Natural killer cell (primary cell): Measurements from ENCODE around the gene GNAI2. TPM values are rescaled to one million over a fixed set of nuclear protein-coding genes. Genes with fewer than 3 reads are reported as not detected.

ENCODE experiments used
- ATAC-seq, 3 donors: fragments of 150-1000 bp in 2 of 3; fragments of 200-7000 bp in 1 of 3; cut with Tn5 transposase; 1 replicate in 1 of 3; 2 replicates in 2 of 3; pipeline ENCODE4 v1.10.0; 2021; ENCODE audit warnings: mild to moderate bottlenecking in 2 of 3, moderate library complexity in 2 of 3
- DNase-seq, 2 donors: peaks; one replicate each; pipeline versions ENCODE4 v3.0.0 to v3.0.0-alpha.2; 2013 to 2021; ENCODE audit warnings: mixed read lengths in 1 of 2
- H3K27ac ChIP-seq: one replicate; pipeline ENCODE4 v1.5.1; 2013; ENCODE audit warnings: mild to moderate bottlenecking, low read length
- H3K27me3 ChIP-seq: one replicate; pipeline ENCODE4 v1.6.1; 2013; ENCODE audit warnings: low read length; ENCODE audit not compliant: control insufficient read depth, insufficient read depth
- H3K36me3 ChIP-seq: one replicate; pipeline ENCODE4 v1.6.1; 2013; ENCODE audit warnings: low read length; ENCODE audit not compliant: control insufficient read depth, insufficient read depth
- H3K4me1 ChIP-seq: one replicate; pipeline ENCODE4 v1.6.1; 2013; ENCODE audit warnings: low read length; ENCODE audit not compliant: control insufficient read depth, insufficient read depth
- H3K4me3 ChIP-seq: one replicate; pipeline ENCODE4 v1.5.1; 2013; ENCODE audit warnings: low read length
- H3K9me3 ChIP-seq: one replicate; pipeline ENCODE4 v1.6.1; 2013; ENCODE audit warnings: low read length; ENCODE audit not compliant: control insufficient read depth, insufficient read depth
- H3K27ac Mint-ChIP-seq, 2 donors: one replicate each; pipeline ENCODE4 v1.8.0; 2022; ENCODE audit warnings: mild to moderate bottlenecking in 2 of 2, mixed read lengths in 2 of 2, moderate library complexity in 1 of 2
- H3K27me3 Mint-ChIP-seq, 2 donors: one replicate each; pipeline ENCODE4 v1.8.0; 2022; ENCODE audit warnings: low read depth in 2 of 2, mixed read lengths in 2 of 2
- H3K36me3 Mint-ChIP-seq: one replicate; pipeline ENCODE4 v1.8.0; 2022; ENCODE audit warnings: mixed read lengths
- H3K4me1 Mint-ChIP-seq, 2 donors: one replicate each; pipeline ENCODE4 v1.8.0; 2022; ENCODE audit warnings: mixed read lengths in 2 of 2
- H3K4me3 Mint-ChIP-seq: one replicate; pipeline ENCODE4 v1.8.0; 2022; ENCODE audit warnings: mild to moderate bottlenecking, moderate library complexity, mixed read lengths
- H3K9me3 Mint-ChIP-seq, 2 donors: one replicate each; pipeline ENCODE4 v1.8.0; 2022; ENCODE audit warnings: mixed read lengths in 2 of 2
- WGBS: methylation state at CpG from one replicate; pipeline ENCODE4 v1.1.7; 2013; ENCODE audit warnings: missing lambda C conversion rate; ENCODE audit not compliant: insufficient coverage; 5-methylcytosine and 5-hydroxymethylcytosine counted together
- intact Hi-C: fragments of 100-400 bp; cut with micrococcal nuclease; formaldehyde crosslinking; loops from one replicate; pipeline ENCODE4 v1.14.2; 2022
- total RNA-seq, 4 donors: library from RNA; stranded (reverse); fragments of 120-200 nt in 1 of 4; gene quantifications; one replicate each; pipeline versions ENCODE4 v1.2.3 to v1.2.4, GENCODE V29; 2013 to 2022
- TF ChIP-seq, protein P1 (sequence below): fragments of 200-600 bp; IDR thresholded peaks from one replicate; pipeline ENCODE4 v1.8.0; 2022; ENCODE audit warnings: antibody characterized with exemption

Gene GNAI2
- total RNA-seq, 3 donors from 2014 or later (not counting 1 experiment from before 2014, with no cell fraction given), result 428 to 467 (median 447) TPM

DNA sequence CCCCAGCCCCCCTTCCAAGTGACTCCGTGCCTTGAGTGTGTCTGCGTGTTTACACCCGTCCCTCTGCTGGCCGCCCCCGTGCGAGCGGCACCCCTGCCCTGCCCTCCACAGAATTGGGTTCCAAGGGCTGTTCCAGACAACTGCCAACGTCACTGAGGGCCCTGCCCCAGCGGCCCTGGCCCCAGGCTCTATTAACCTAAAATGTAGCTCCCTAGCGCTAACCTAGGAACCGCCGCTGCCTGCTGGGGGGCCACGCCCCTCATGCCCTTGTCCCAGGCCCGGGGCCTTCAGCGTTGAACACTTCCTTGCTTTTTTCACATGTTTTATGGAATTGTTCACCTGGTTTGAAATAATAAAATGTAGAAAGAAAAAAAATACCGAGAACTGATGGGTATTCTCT lies 23.0 kb downstream of the GNAI2 start:
- Histone ChIP-seq H3K36me3 (peaks cover 47% of the 10 kb centered on the region), H3K27me3 (no peaks in the 10 kb centered on the region), H3K4me1 (peaks cover 33% of the 10 kb centered on the region), H3K27ac (no peak overlapping the region), H3K9me3 (no peaks in the 10 kb centered on the region), H3K4me3 (no peak overlapping the region)
- no peaks in the 10 kb centered on the region for H3K9me3 Mint-ChIP-seq
- H3K4me1 Mint-ChIP-seq, result peaks cover 5 to 24% of the 10 kb centered on the region in 2 donors
- peak overlapping the region; percentile 45 for H3K4me3 Mint-ChIP-seq
- no peaks in the 10 kb centered on the region for H3K27me3 Mint-ChIP-seq
- ATAC-seq, result no peak
- H3K36me3 Mint-ChIP-seq, result no peaks in the 10 kb centered on the region
- intact Hi-C loops, result no loop called here
- TF ChIP-seq, protein P1, sequence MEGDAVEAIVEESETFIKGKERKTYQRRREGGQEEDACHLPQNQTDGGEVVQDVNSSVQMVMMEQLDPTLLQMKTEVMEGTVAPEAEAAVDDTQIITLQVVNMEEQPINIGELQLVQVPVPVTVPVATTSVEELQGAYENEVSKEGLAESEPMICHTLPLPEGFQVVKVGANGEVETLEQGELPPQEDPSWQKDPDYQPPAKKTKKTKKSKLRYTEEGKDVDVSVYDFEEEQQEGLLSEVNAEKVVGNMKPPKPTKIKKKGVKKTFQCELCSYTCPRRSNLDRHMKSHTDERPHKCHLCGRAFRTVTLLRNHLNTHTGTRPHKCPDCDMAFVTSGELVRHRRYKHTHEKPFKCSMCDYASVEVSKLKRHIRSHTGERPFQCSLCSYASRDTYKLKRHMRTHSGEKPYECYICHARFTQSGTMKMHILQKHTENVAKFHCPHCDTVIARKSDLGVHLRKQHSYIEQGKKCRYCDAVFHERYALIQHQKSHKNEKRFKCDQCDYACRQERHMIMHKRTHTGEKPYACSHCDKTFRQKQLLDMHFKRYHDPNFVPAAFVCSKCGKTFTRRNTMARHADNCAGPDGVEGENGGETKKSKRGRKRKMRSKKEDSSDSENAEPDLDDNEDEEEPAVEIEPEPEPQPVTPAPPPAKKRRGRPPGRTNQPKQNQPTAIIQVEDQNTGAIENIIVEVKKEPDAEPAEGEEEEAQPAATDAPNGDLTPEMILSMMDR, result no peak
- DNase-seq, result no peak
- 90% methylated on average over 16 of the region's 16 CpGs for WGBS
- H3K27ac Mint-ChIP-seq, result peak overlapping the region; percentile 54 to 71

DNA sequence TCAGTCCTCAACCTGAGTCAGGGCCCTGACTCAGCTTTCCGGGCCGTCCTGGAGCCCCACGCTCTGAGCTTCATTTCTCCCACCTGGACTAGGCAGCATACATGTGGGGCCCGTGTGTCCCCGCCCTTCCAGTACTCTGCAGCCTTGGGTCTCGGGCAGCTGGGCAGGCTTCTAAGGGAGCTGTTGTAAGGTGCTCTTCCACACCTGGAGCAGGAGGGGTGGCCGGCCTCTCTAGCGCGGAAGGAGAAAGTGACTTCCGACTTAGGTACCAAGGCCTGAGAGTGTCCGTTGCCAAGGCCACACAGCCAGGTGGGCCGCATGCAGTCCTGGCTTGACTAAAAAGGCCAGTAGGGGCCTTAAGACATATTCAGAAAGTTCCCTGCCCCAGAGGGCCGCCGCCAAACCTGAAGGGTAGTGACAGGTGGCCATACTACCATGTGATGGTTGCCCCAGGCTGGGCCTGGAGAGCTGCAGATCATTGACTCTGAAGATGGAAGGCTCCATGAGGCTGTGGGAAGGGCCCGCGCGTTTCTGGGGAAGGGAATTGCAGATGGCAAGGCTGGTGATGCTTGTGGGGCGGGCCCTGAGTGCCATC lies 23.5 kb downstream of the GNAI2 start:
- TF ChIP-seq, protein P1, result no peak
- H3K9me3 ChIP-seq, result no peaks in the 10 kb centered on the region
- peaks cover 5 to 20% of the 10 kb centered on the region in 2 donors for H3K4me1 Mint-ChIP-seq
- peak overlapping the region; percentile 77 for H3K4me3 Mint-ChIP-seq
- H3K27me3 ChIP-seq, result no peaks in the 10 kb centered on the region
- DNase-seq, result no peak
- WGBS, result 64% methylated on average over 18 of the region's 18 CpGs
- peaks cover 42% of the 10 kb centered on the region for H3K36me3 ChIP-seq
- no peak overlapping the region for H3K4me3 ChIP-seq
- peaks cover 27% of the 10 kb centered on the region for H3K4me1 ChIP-seq
- no peaks in the 10 kb centered on the region for H3K36me3 Mint-ChIP-seq
- intact Hi-C loops, result loop anchor here (1.0 kb wide), 3 partner anchors 13 to 33 kb away; partner anchors contain the start of gene IFRD2
- H3K27ac Mint-ChIP-seq, result peak overlapping the region; percentile 71 to 84
- ATAC-seq, result peak in 2 of 3 donors; percentile 11 to 15
- no peaks in the 10 kb centered on the region for H3K27me3 Mint-ChIP-seq
- peak overlapping the region; percentile 43 for H3K27ac ChIP-seq
- H3K9me3 Mint-ChIP-seq, result no peaks in the 10 kb centered on the region

DNA sequence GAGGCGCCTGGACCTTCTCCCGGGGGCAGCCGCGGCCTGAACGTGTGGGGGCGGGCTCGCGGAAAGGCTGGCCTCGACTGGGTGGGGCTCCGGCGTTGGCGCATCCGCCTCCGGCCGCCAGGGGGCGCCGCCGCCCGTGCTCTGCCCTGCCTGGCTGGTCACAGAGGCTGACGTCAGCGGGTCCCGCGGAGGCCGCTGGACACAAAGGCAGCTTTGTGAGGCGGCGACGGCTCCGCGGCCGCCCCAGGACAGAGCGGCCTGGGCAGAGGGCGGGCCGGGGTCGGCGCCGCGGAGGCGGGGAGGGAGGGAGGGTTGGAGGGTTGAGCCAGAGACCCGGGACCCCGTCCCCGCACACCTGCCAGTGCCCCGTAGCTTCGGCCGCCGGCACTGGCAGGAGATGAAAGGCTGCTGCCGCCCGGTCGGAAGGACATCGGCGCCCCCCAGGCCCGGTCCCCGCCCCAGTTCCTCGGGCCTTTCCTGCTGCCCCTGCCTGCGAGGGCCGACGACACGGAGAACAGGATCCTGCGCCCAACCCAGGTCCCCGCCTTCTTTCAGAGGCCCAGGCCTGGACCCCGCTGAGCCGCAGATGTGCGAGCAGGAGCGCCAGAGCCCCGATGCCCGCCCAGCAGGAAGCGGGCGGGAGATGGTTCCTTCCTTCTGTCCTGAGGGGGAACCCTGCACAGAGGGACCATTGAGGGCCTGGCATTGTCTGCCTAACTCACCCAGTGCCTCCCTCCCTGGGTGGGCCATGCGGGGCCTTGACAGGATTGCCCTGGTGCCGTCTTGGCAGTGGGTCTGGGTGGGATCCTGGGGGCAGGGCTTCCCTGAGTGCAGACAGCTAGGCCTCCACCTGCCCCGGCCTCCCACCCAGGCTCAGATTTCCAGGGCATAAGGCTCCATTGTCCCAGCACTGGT lies 24.3 kb downstream of the GNAI2 start:
- peak overlapping the region; percentile 44 for H3K4me3 ChIP-seq
- intact Hi-C loops, result loop anchor here (1.0 kb wide), 3 partner anchors 14 to 33 kb away; partner anchors contain the start of gene IFRD2

More for the DNA sequence above, 24.3 kb downstream of the GNAI2 start:
- H3K27ac ChIP-seq, result peak overlapping the region; percentile 77
- H3K27me3 Mint-ChIP-seq, result no peaks in the 10 kb centered on the region
- no peaks in the 10 kb centered on the region for H3K27me3 ChIP-seq
- DNase-seq (peak; percentile 92), ATAC-seq (peak; percentile 95 to 98 (median 95))
- H3K4me3 Mint-ChIP-seq, result peak overlapping the region; percentile 77
- TF ChIP-seq, protein P1, result peak; percentile 92
- H3K4me1 ChIP-seq, result peaks cover 20% of the 10 kb centered on the region
- H3K36me3 ChIP-seq, result peaks cover 35% of the 10 kb centered on the region
- WGBS, result 3% methylated on average over 70 of the region's 70 CpGs
- no peaks in the 10 kb centered on the region for H3K9me3 Mint-ChIP-seq
- H3K27ac Mint-ChIP-seq, result peak overlapping the region; percentile 71 to 84
- no peaks in the 10 kb centered on the region for H3K9me3 ChIP-seq
- H3K4me1 Mint-ChIP-seq, result peaks cover 5 to 16% of the 10 kb centered on the region in 2 donors
- no peaks in the 10 kb centered on the region for H3K36me3 Mint-ChIP-seq
